Loucy (cell line): Measurements from ENCODE around the gene LIPC.

Experiments used
- H2AFZ ChIP-seq: fragments of 200-600 bp; sonication (generic); 2 replicates; pipeline ENCODE4 v1.6.0; 2016; ENCODE audit warnings: antibody characterized with exemption, mild to moderate bottlenecking, low read length, moderate library complexity
- H3F3A ChIP-seq: fragments of 200-600 bp; 2 replicates; pipeline ENCODE4 v1.6.0; 2016; ENCODE audit warnings: antibody characterized with exemption, low read depth, mild to moderate bottlenecking
- H3K27me3 ChIP-seq: fragments of 200-600 bp; sonication (generic); 2 replicates; pipeline ENCODE4 v1.6.1; 2014; ENCODE audit warnings: low read length, mild to moderate bottlenecking; ENCODE audit not compliant: insufficient read depth, poor library complexity, severe bottlenecking
- H3K36me3 ChIP-seq: fragments of 200-600 bp; sonication (generic); 2 replicates; pipeline ENCODE4 v1.6.1; 2016; ENCODE audit warnings: low read length; ENCODE audit not compliant: insufficient read depth
- H3K4me1 ChIP-seq: fragments of 200-600 bp; sonication (generic); 2 replicates; pipeline ENCODE4 v1.5.1; 2014; ENCODE audit warnings: low read length, mild to moderate bottlenecking; ENCODE audit not compliant: insufficient read depth, poor library complexity, severe bottlenecking
- H3K4me2 ChIP-seq: fragments of 200-600 bp; sonication (generic); 2 replicates; pipeline ENCODE4 v1.6.0; 2014; ENCODE audit warnings: antibody characterized with exemption, low read length, low read depth, mild to moderate bottlenecking; ENCODE audit not compliant: poor library complexity, severe bottlenecking
- H3K4me3 ChIP-seq: fragments of 200-600 bp; sonication (generic); 2 replicates; pipeline ENCODE4 v1.5.1; 2014; ENCODE audit warnings: low read length, mild to moderate bottlenecking, mixed read lengths; ENCODE audit not compliant: poor library complexity, severe bottlenecking
- H3K79me2 ChIP-seq: fragments of 200-600 bp; sonication (generic); 2 replicates; pipeline ENCODE4 v1.6.1; 2014; ENCODE audit warnings: low read length; ENCODE audit not compliant: insufficient read depth
- H3K9ac ChIP-seq: fragments of 200-600 bp; sonication (generic); 2 replicates; pipeline ENCODE4 v1.6.0; 2014; ENCODE audit warnings: mild to moderate bottlenecking, low read depth, low read length, moderate library complexity; ENCODE audit not compliant: poor library complexity, severe bottlenecking
- H3K9me2 ChIP-seq: fragments of 200-600 bp; sonication (generic); replicated peaks from 2 replicates; pipeline ENCODE4 v1.6.1; 2016; ENCODE audit warnings: low read depth, low read length, mixed read lengths
- H3K9me3 ChIP-seq: fragments of 200-600 bp; sonication (generic); 2 replicates; pipeline ENCODE4 v1.6.1; 2014; ENCODE audit warnings: mild to moderate bottlenecking, antibody characterized with exemption, low read length, low read depth; ENCODE audit not compliant: insufficient read depth
- H4K20me1 ChIP-seq: fragments of 200-600 bp; sonication (generic); 2 replicates; pipeline ENCODE4 v1.6.0; 2014; ENCODE audit warnings: antibody characterized with exemption, low read length, mild to moderate bottlenecking; ENCODE audit not compliant: insufficient read depth, poor library complexity, severe bottlenecking
- CTCF ChIP-seq: fragments of 200-600 bp; sonication (generic); conservative IDR thresholded peaks from 2 replicates; pipeline ENCODE4 v1.5.1; 2014; ENCODE audit warnings: mild to moderate bottlenecking, antibody characterized with exemption, low read length
- EZH2phosphoT487 ChIP-seq: fragments of 200-600 bp; IDR thresholded peaks from 2 replicates; pipeline ENCODE4 v1.6.1; 2018; ENCODE audit warnings: antibody characterized with exemption, mild to moderate bottlenecking, moderate library complexity, borderline replicate concordance

LIPC gene

GRCh38 chr15:58544756-58545155, 113.0 kb downstream of the LIPC start:
- H3K36me3 ChIP-seq: no peaks in the 10 kb centered on the region
- no peaks in the 10 kb centered on the region for H3K9me2 ChIP-seq
- no peak overlapping the region for H3K4me3 ChIP-seq
- H2AFZ ChIP-seq: no peak overlapping the region
- TF ChIP-seq CTCF (no peak), EZH2phosphoT487 (no peak)
- no peaks in the 10 kb centered on the region for H3F3A ChIP-seq
- H3K9ac ChIP-seq: no peak overlapping the region
- no peaks in the 10 kb centered on the region for H4K20me1 ChIP-seq
- H3K9me3 ChIP-seq: no peaks in the 10 kb centered on the region
- H3K79me2 ChIP-seq: no peaks in the 10 kb centered on the region
- peaks cover 35% of the 10 kb centered on the region for H3K4me1 ChIP-seq
- no peak overlapping the region for H3K4me2 ChIP-seq
- H3K27me3 ChIP-seq: no peaks in the 10 kb centered on the region

- Histone ChIP-seq H3K4me1 (peaks cover 43% of the 10 kb centered on the region), H3K27me3 (no peaks in the 10 kb centered on the region), H3K4me2 (no peak overlapping the region), H3K9me2 (no peaks in the 10 kb centered on the region), H3K36me3 (no peaks in the 10 kb centered on the region), H2AFZ (no peak overlapping the region), H3F3A (peaks cover 2% of the 10 kb centered on the region), H3K9me3 (no peaks in the 10 kb centered on the region), H3K9ac (no peak overlapping the region), H4K20me1 (no peaks in the 10 kb centered on the region), H3K4me3 (no peak overlapping the region), H3K79me2 (no peaks in the 10 kb centered on the region)
- no peak for TF ChIP-seq CTCF
Observed at GRCh38 chr15:58545307-58546065, 113.7 kb downstream of the LIPC start.

GRCh38 chr15:58546066-58546591, 114.3 kb downstream of the LIPC start:
- Histone ChIP-seq H4K20me1 (no peaks in the 10 kb centered on the region), H3K79me2 (no peaks in the 10 kb centered on the region), H3K9me3 (no peaks in the 10 kb centered on the region), H3K4me2 (no peak overlapping the region), H3K9me2 (no peaks in the 10 kb centered on the region), H2AFZ (no peak overlapping the region), H3K9ac (no peak overlapping the region), H3K4me3 (no peak overlapping the region), H3K36me3 (no peaks in the 10 kb centered on the region), H3F3A (peaks cover 5% of the 10 kb centered on the region), H3K27me3 (no peaks in the 10 kb centered on the region), H3K4me1 (peaks cover 47% of the 10 kb centered on the region)
- TF ChIP-seq EZH2phosphoT487 (no peak), CTCF (no peak)
